HepG2 (cell line): Measurements from ENCODE around the gene GFRA4. TPM values are rescaled to one million over a fixed set of nuclear protein-coding genes. Genes with fewer than 3 reads are reported as not detected.

Experiments
- HOXA5 ChIP-seq: sonication (generic); formaldehyde crosslinking; IDR thresholded peaks from 2 replicates; pipeline ENCODE4 v1.4.0; 2020; ENCODE audit warnings: missing genetic modification reagents
- KLF16 ChIP-seq, 2 experiments: sonication (generic) in 1 of 2; formaldehyde crosslinking in 1 of 2; IDR thresholded peaks; 2 replicates each; pipeline versions ENCODE4 v1.6.1 to v1.8.0; 2016 to 2023; ENCODE audit warnings: missing genetic modification reagents in 2 of 2, missing compliant biosample characterization in 1 of 2
- RNF219 ChIP-seq: sonication (generic); formaldehyde crosslinking; IDR thresholded peaks from 2 replicates; pipeline ENCODE4 v1.5.0; 2020; ENCODE audit warnings: mild to moderate bottlenecking, missing genetic modification reagents
- TCF12 ChIP-seq, 2 experiments: fragments of 450-650 bp in 1 of 2; sonication (generic) in 1 of 2; formaldehyde crosslinking in 1 of 2; IDR thresholded peaks; 2 replicates each; pipeline versions ENCODE4 v1.6.1 to v1.8.0; 2017 to 2022; ENCODE audit warnings: antibody characterized with exemption in 1 of 2, mild to moderate bottlenecking in 1 of 2, missing genetic modification reagents in 1 of 2, moderate library complexity in 1 of 2
- THYN1 ChIP-seq: sonication (generic); formaldehyde crosslinking; IDR thresholded peaks from 2 replicates; pipeline ENCODE4 v1.8.1; 2023; ENCODE audit warnings: low read depth, mild to moderate bottlenecking, moderate library complexity, missing genetic modification reagents, borderline replicate concordance
- ZNF142 ChIP-seq: sonication (generic); formaldehyde crosslinking; IDR thresholded peaks from 2 replicates; pipeline ENCODE4 v1.4.0; 2020; ENCODE audit warnings: missing genetic modification reagents
- ZNF407 ChIP-seq: sonication (generic); formaldehyde crosslinking; IDR thresholded peaks from one replicate; pipeline ENCODE4 v1.5.1; 2020; ENCODE audit warnings: mild to moderate bottlenecking, missing genetic modification reagents; ENCODE audit errors: not compliant biosample characterization
- ZNF530 ChIP-seq: sonication (generic); formaldehyde crosslinking; IDR thresholded peaks from 2 replicates; pipeline ENCODE4 v1.5.0; 2020; ENCODE audit warnings: low read depth, mild to moderate bottlenecking, missing genetic modification reagents
- ZNF784 ChIP-seq: sonication (generic); formaldehyde crosslinking; IDR thresholded peaks from 2 replicates; pipeline ENCODE4 v1.5.1; 2020; ENCODE audit warnings: missing genetic modification reagents, mild to moderate bottlenecking, borderline replicate concordance
- polyA plus RNA-seq, 8 experiments: library from polyadenylated mRNA; depleted of rRNA in 3 of 8; stranded (reverse) in 7 of 8; unstranded in 1 of 8; fragments of >200 nt; fragmentation: Illumina TruSeq in 4 of 8; extraction: Trizol in 4 of 8; gene quantifications; 2 replicates each; pipeline versions ENCODE4 v1.2.1 to v1.2.3, GENCODE V29; 2011 to 2016; ENCODE audit warnings: low read depth in 4 of 8, missing spikeins in 1 of 8, mixed read lengths in 1 of 8; ENCODE audit not compliant: insufficient read depth in 1 of 8
- total RNA-seq, 5 experiments: library from RNA; depleted of rRNA; stranded (reverse); fragments of >200 nt; fragmentation: Illumina TruSeq; extraction: Trizol; gene quantifications; 2 replicates each; pipeline ENCODE4 v1.2.3, GENCODE V29; 2016; ENCODE audit warnings: low read depth in 1 of 5

The GFRA4 gene
- total and polyA plus RNA-seq, 2 of the 13 experiments (the other 11 are each of a cell fraction or from before 2014, with no cell fraction given) = not detected

GRCh38 chr20:3658716-3659491, 4.3 kb downstream of the GFRA4 start (continued):
- no peak; the same call in 1 of the 2 replicates for TF ChIP-seq ZNF142 (CRISPR knock-in tag)
- no peak; a peak in 1 of 4 replicates for TF ChIP-seq KLF16 (CRISPR knock-in tag; IDR thresholded peaks at IDR 0.05)
- TF ChIP-seq ZNF407 (CRISPR knock-in tag) = no peak
- TF ChIP-seq THYN1 = no peak
- TF ChIP-seq ZNF530 (CRISPR knock-in tag) = no peak
- TF ChIP-seq HOXA5 (CRISPR knock-in tag) = no peak
- TF ChIP-seq ZNF784 = no peak; the same call in 1 of the 2 replicates
- TF ChIP-seq TCF12 (IDR thresholded peaks at IDR 0.05) = no peak
- no peak for TF ChIP-seq TCF12 (CRISPR knock-in tag; IDR thresholded peaks at IDR 0.05)
- no peak for TF ChIP-seq RNF219 (CRISPR knock-in tag)
